Measurements from ENCODE around the gene RAB44. TPM values are rescaled to one million over a fixed set of nuclear protein-coding genes. Genes with fewer than 3 reads are reported as not detected.

The RAB44 gene
- total RNA-seq, 1 experiment from 2014 or later = 0.05 TPM

- Histone ChIP-seq H4K20me1 (ENCODE audit: insufficient read depth) (no peaks in the 10 kb centered on the region), H3K9me2 (ENCODE audit: insufficient read depth) (no peaks in the 10 kb centered on the region), H3K9me3 (ENCODE audit: control insufficient read depth in 1 of 2, insufficient read depth in 1 of 2, low read depth in 1 of 2, low read length in 2 of 2) (no peaks in the 10 kb centered on the region), H3K4me2 (ENCODE audit: low read length) (no peak overlapping the region), H3K4me1 (ENCODE audit: control insufficient read depth in 1 of 2, insufficient read depth in 2 of 2, low read length in 2 of 2) (no peaks in the 10 kb centered on the region; a peak in 1 of 4 replicates), H3K79me2 (ENCODE audit: insufficient read depth, low read length) (no peaks in the 10 kb centered on the region), H3K27me3 (ENCODE audit: insufficient read depth, low read length) (no peaks in the 10 kb centered on the region), H3K36me3 (ENCODE audit: control insufficient read depth in 1 of 2, insufficient read depth in 2 of 2, low read length in 2 of 2) (no peaks in the 10 kb centered on the region), H2AFZ (ENCODE audit: low read depth, low read length, poor library complexity, severe bottlenecking) (no peak overlapping the region), H3K4me3 (replicated peaks in 1 of 2; ENCODE audit: low read depth in 1 of 2, low read length in 2 of 2) (no peak overlapping the region), H3K27ac (ENCODE audit: low read depth, low read length) (no peak overlapping the region), H3K9ac (ENCODE audit: low read length) (no peak overlapping the region)
- ATAC-seq (peak; percentile 71), DNase-seq (ENCODE audit: low read depth, low spot score) (no peak)
- no TSS peak for BruUV-seq (replicated peaks)
- ChIA-PET POLR2A (no interaction called here), RAD21 (ENCODE audit: low non-redundant PET in 1 of 2, low total read pairs in 2 of 2, uncharacterized antibody in 2 of 2, unreplicated experiment in 2 of 2) (no interaction called here), CTCF (interaction anchor here (1.5 kb wide), 1 partner anchor 28 kb away, joined by 4 read pairs; no protein-coding TSS in a partner anchor)
- intact Hi-C loops (cut with micrococcal nuclease) = no loop called here
- no peak for TF ChIP-seq SRF (IDR thresholded peaks at IDR 0.05; ENCODE audit: low read depth)
- no peak for TF ChIP-seq JUND (IDR thresholded peaks at IDR 0.05)
- TF ChIP-seq, protein P1, sequence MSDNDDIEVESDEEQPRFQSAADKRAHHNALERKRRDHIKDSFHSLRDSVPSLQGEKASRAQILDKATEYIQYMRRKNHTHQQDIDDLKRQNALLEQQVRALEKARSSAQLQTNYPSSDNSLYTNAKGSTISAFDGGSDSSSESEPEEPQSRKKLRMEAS (IDR thresholded peaks at IDR 0.05) = no peak
- no peak for TF ChIP-seq POLR2AphosphoS5 (IDR thresholded peaks at IDR 0.05; ENCODE audit: low read depth, low read length)
- peak in 2 of 3 experiments; percentile 22 to 24; a peak in 3 of 6 replicates for TF ChIP-seq CTCF (IDR thresholded peaks at IDR 0.05 in 2 of 3, conservative IDR thresholded peaks at IDR 0.05 in 1 of 3; ENCODE audit: borderline replicate concordance in 1 of 3, insufficient read depth in 1 of 3, low read depth in 2 of 3, low read length in 2 of 3)
- no peak for TF ChIP-seq ZNF274 (IDR thresholded peaks at IDR 0.05; ENCODE audit: low read depth, low read length)
- TF ChIP-seq FOSL1 (IDR thresholded peaks at IDR 0.05; ENCODE audit: low read depth) = no peak
- no peak for TF ChIP-seq POLR2A (IDR thresholded peaks at IDR 0.05; ENCODE audit: borderline replicate concordance, extremely low read depth, insufficient read depth, insufficient read length)
- TF ChIP-seq CEBPB (IDR thresholded peaks at IDR 0.05; ENCODE audit: low read depth) = no peak
- TF ChIP-seq ZFX (IDR thresholded peaks at IDR 0.05) = no peak
- TF ChIP-seq CBX3 (IDR thresholded peaks at IDR 0.05; ENCODE audit: low read depth) = no peak
- TF ChIP-seq ELF1 (IDR thresholded peaks at IDR 0.05; ENCODE audit: borderline replicate concordance, low read depth) = no peak
- no peak for TF ChIP-seq TCF7L2 (IDR thresholded peaks at IDR 0.05; ENCODE audit: borderline replicate concordance, extremely low read depth, insufficient read depth, insufficient read length)
- TF ChIP-seq ZBTB33 (IDR thresholded peaks at IDR 0.05; ENCODE audit: extremely low read depth, insufficient replicate concordance, low read length) = no peak
- TF ChIP-seq RAD21 (IDR thresholded peaks at IDR 0.05; ENCODE audit: low read depth) = peak; percentile 43
These were observed 34.1 kb downstream of the RAB44 start for GRCh38 chr6:36731622-36732310.

All from HCT116 (cell line).